GM21619 (cell line): Measurements from ENCODE around the gene APC2.

ENCODE experiments used
- ATAC-seq: cut with Tn5 transposase; IDR thresholded peaks from one replicate; pipeline ENCODE4 v1.9.1; 2021; ENCODE audit not compliant: unreplicated experiment

APC2 gene

DNA sequence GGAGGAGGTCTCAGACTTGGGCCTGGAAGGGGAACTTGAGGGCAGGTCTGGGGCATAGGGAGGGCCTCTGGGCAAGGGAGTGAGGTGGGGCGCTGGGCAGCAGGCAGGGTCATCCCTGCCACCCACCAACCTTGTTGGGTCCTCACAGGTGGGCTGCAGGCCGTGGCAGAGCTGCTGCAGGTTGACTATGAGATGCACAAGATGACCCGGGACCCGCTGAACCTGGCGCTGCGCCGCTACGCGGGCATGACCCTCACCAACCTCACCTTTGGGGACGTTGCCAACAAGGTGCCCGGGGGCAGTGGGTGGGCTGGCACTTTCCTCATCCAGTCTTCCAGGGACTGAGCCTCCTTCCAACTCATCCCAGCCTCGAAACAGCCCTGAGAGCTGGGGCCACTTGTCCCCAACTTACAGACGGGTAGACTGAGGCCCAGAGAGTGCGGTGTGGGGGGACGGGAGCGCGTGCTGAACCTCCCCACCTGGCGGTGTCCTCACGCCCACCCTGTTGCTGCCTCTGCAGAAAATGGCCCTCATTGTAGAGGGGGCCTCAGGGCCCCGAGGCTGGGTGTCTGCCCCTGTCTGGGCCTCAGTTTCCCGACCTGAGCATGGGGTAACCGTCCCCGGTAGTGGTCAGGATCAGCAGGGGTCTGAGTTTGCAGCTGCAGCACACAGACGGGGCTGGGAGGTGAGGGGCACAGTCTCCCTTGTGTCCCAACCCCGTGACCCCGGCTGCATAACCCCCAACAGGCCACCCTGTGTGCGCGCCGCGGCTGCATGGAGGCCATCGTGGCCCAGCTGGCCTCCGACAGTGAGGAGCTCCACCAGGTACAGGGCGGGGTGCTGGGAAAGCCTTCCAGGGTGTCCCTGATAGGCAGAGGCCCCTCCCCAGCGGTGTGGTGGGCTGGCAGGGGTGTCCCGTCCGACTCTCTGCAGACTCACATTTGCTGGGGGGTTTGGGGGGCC, 10.4 kb downstream of the APC2 start:
- no peak for ATAC-seq

DNA sequence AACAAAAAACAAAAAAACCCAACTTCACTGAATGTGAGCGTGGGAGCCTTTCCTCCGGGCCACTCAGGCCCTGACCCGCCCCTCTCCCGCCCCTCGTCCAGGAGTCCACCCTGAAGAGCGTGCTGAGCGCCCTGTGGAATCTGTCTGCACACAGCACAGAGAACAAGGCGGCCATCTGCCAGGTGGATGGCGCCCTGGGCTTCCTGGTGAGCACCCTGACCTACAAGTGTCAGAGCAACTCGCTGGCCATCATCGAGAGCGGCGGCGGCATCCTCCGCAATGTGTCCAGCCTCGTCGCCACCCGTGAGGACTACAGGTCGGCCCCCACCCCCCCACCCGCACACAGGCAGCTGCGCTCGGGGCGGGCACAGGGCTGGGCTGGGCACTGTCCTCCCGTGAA, 11.9 kb downstream of the APC2 start:
- ATAC-seq, result no peak

DNA sequence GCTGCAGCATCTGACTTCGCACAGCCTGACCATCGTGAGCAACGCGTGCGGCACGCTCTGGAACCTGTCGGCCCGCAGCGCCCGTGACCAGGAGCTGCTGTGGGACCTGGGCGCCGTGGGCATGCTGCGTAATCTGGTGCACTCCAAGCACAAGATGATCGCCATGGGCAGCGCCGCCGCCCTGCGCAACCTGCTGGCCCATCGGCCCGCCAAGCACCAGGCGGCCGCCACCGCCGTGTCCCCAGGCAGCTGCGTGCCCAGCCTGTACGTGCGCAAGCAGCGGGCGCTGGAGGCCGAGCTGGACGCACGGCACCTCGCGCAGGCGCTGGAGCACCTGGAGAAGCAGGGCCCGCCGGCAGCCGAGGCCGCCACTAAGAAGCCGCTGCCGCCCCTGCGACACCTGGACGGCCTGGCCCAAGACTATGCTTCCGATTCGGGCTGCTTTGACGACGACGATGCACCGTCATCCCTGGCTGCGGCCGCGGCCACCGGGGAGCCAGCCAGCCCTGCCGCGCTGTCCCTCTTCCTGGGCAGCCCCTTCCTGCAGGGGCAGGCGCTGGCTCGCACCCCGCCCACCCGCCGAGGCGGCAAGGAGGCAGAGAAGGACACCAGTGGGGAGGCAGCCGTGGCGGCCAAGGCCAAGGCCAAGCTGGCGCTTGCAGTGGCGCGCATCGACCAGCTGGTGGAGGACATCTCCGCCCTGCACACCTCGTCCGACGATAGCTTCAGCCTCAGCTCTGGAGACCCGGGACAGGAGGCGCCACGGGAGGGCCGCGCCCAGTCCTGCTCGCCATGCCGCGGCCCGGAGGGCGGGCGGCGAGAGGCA, 15.5 kb downstream of the APC2 start:
- ATAC-seq, result no peak

DNA sequence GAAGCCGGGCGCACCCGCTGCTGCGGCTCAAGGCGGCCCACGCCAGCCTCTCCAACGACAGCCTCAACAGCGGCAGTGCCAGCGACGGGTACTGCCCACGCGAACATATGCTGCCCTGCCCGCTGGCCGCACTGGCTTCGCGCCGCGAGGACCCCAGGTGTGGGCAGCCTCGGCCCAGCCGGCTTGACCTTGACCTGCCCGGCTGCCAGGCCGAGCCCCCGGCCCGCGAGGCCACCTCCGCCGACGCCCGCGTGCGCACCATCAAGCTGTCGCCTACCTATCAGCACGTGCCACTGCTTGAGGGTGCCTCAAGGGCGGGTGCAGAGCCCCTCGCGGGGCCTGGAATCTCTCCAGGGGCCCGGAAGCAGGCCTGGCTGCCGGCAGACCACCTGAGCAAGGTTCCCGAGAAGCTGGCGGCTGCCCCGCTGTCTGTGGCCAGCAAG, 16.1 kb downstream of the APC2 start:
- ATAC-seq, result no peak

- no peak for ATAC-seq
Observed at GRCh38 chr19:1466461-1467214, 16.7 kb downstream of the APC2 start.

- ATAC-seq, result no peak
Observed at GRCh38 chr19:1467215-1467489, 17.2 kb downstream of the APC2 start.

GRCh38 chr19:1467490-1468273, 17.8 kb downstream of the APC2 start:
- ATAC-seq, result no peak

- ATAC-seq, result no peak
Observed at GRCh38 chr19:1468274-1468820, 18.4 kb downstream of the APC2 start.

GRCh38 chr19:1468821-1469254, 18.9 kb downstream of the APC2 start:
- no peak for ATAC-seq

DNA sequence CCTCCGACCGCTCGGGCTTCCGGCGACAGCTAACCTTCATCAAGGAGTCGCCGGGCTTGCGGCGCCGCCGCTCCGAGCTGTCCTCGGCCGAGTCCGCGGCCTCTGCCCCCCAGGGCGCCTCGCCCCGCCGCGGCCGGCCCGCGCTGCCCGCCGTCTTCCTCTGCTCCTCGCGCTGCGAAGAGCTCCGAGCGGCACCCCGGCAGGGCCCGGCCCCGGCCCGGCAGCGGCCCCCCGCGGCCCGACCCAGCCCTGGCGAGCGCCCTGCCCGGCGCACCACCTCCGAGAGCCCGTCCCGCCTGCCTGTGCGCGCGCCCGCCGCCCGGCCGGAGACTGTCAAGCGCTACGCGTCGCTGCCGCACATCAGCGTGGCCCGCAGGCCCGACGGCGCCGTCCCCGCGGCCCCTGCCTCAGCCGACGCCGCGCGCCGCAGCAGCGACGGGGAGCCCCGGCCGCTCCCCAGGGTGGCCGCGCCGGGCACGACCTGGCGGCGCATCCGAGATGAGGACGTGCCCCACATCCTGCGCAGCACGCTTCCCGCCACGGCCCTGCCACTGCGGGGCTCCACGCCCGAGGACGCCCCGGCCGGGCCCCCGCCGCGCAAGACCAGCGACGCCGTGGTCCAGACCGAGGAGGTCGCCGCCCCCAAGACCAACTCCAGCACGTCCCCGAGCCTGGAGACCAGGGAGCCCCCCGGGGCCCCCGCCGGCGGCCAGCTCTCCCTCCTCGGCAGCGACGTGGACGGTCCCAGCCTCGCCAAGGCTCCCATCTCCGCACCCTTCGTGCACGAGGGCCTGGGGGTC, 19.5 kb downstream of the APC2 start:
- no peak for ATAC-seq

GRCh38 chr19:1470055-1470304, 20.1 kb downstream of the APC2 start:
- no peak for ATAC-seq

DNA sequence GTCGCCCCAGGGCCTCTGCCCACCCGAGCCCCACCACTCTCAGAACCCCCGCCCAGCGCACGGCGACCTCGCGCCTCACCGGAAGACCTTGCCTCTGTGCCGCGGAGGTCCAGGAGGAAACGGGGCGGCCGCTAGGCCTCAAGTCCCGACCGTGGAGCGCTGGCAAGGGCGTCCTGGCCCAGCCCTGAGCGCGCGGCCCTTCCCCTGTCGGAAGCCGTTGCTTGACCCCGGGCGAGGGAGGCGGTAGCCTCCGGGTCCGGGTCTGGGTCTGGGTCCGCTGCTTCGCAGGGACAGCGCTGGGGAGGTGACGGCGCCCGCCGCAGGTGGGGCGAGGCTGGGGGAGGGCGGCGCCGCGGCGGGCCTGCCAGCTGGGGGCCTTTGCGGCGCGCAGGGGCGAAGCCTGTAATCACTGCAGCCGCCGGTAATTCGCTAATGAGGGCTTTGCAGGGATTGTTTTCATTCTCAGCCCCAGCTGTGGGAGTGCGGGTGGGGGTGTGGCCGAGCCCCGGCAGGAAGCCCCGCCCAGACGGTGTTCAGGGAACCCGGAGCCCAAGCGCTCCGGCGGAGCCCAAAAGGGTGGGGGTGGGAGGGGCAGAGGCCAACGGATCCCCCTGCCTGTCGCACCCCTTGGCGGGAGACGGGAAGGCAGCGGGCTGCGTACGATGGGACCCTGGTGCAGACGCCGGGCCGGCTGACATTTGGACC, 20.5 kb downstream of the APC2 start:
- ATAC-seq, result no peak

GRCh38 chr19:1471010-1471514, 21.1 kb downstream of the APC2 start:
- no peak for ATAC-seq

GRCh38 chr19:1471515-1472160, 21.7 kb downstream of the APC2 start:
- ATAC-seq, result no peak

GRCh38 chr19:1472231-1473084, 22.5 kb downstream of the APC2 start:
- no peak for ATAC-seq

DNA sequence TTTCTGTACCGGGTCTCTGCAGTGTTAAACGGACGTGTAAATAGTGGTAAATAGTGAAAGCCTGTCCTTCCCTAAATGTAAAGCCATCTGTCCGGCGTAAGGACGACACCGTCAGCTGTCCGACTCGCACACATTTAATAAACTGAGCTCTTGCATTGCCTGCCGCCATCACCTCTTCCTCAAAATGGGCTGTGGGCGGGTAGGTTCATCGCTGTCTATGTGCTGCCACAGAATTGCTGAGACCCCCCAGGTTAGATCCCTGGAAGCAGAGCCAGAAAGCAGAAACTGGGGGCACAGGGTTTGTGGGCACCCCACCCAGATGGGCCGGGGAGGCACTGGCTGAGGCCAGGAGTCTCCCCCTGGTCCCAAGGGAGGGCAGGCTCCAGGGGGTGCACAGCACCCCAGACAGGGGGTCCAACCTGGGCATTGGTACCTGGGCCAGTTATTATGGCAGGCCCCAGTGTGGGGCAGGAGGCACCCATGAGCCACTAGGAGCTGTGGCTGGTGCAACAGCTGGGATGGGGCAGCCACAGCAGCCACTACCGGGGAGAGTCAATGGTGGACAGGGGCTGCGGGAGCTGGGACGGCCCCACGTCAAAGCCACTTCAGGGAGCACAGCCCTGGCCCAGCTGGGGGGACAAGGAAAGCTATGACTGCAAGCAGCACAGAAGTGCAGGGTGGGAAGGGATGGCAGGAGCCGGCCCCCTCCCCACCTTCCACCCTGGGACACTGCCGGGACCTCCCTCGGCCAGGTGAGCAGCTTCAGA, 23.3 kb downstream of the APC2 start:
- ATAC-seq, result no peak
